ENCODE results near the gene ILF3. TPM values are rescaled to one million over a fixed set of nuclear protein-coding genes. Genes with fewer than 3 reads are reported as not detected.

The ILF3 gene
- total and polyA plus RNA-seq, 2 donors from 2014 or later, result 58.3 to 206 TPM

GRCh38 chr19:10677751-10678150 is 23.6 kb downstream of the ILF3 start:
- Histone ChIP-seq H3K27me3 (ENCODE audit: control insufficient read depth, insufficient read depth, low read length) (no peaks in the 10 kb centered on the region), H3K27ac (ENCODE audit: low read depth in 2 of 2, low read length in 2 of 2) (no peak overlapping the region), H3K4me1 (ENCODE audit: control insufficient read depth in 2 of 3, insufficient read depth in 2 of 3, low read depth in 1 of 3, low read length in 3 of 3) (no peaks in the 10 kb centered on the region), H3K9ac (ENCODE audit: low read length in 3 of 3) (no peak overlapping the region), H3K4me3 (ENCODE audit: low read length in 3 of 3) (no peak overlapping the region), H3K9me3 (ENCODE audit: control insufficient read depth in 2 of 3, insufficient read depth in 1 of 3, low read length in 3 of 3) (no peaks in the 10 kb centered on the region), H3K36me3 (ENCODE audit: control insufficient read depth in 2 of 3, insufficient read depth in 3 of 3, low read length in 3 of 3) (peaks cover 29 to 72% (median 59%) of the 10 kb centered on the region in 3 donors)
- TF ChIP-seq CTCF (IDR thresholded peaks at IDR 0.05; ENCODE audit: borderline replicate concordance, extremely low read depth, insufficient read depth), result no peak
- no peak for DNase-seq
- intact Hi-C loops (cut with DNase I), result no loop called here
- FAIRE-seq, result no peak

DNA sequence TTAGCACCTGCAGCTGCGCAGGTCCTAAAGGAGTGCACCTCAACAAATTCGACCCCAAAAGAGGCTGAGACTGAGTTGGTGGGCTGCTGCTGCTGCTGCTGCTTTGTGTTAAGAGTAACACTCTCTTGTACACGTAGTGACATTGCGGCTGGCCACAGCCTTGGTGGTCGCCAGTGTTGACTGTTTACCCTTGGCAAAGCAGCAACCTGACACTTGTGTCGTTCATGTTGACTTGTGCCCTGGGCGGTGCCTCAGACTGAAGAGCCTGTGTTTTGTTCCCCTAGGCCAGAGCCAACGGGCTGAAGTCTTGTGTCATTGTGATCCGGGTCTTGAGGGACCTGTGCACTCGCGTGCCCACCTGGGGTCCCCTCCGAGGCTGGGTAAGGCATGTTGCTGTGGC is 24.7 kb downstream of the ILF3 start:
- H3K36me3 ChIP-seq (ENCODE audit: control insufficient read depth in 2 of 3, insufficient read depth in 3 of 3, low read length in 3 of 3), result peaks cover 28 to 73% (median 67%) of the 10 kb centered on the region in 3 donors
- H3K9ac ChIP-seq (ENCODE audit: low read length in 3 of 3), result no peak overlapping the region
- no peaks in the 10 kb centered on the region for H3K27me3 ChIP-seq (ENCODE audit: control insufficient read depth, insufficient read depth, low read length)
- H3K4me1 ChIP-seq (ENCODE audit: control insufficient read depth in 2 of 3, insufficient read depth in 2 of 3, low read depth in 1 of 3, low read length in 3 of 3), result no peaks in the 10 kb centered on the region
- FAIRE-seq (no peak), DNase-seq (no peak)
- intact Hi-C loops (cut with DNase I), result no loop called here
- no peak overlapping the region for H3K4me3 ChIP-seq (ENCODE audit: low read length in 3 of 3)
- H3K9me3 ChIP-seq (ENCODE audit: control insufficient read depth in 2 of 3, insufficient read depth in 1 of 3, low read length in 3 of 3), result no peaks in the 10 kb centered on the region
- H3K27ac ChIP-seq (ENCODE audit: low read depth in 2 of 2, low read length in 2 of 2), result no peak overlapping the region
- no peak for TF ChIP-seq CTCF (IDR thresholded peaks at IDR 0.05; ENCODE audit: borderline replicate concordance, extremely low read depth, insufficient read depth)

GRCh38 chr19:10679743-10680142 is 25.6 kb downstream of the ILF3 start:
- intact Hi-C loops (cut with DNase I), result no loop called here
- no peak for TF ChIP-seq CTCF (IDR thresholded peaks at IDR 0.05; ENCODE audit: borderline replicate concordance, extremely low read depth, insufficient read depth)

DNA sequence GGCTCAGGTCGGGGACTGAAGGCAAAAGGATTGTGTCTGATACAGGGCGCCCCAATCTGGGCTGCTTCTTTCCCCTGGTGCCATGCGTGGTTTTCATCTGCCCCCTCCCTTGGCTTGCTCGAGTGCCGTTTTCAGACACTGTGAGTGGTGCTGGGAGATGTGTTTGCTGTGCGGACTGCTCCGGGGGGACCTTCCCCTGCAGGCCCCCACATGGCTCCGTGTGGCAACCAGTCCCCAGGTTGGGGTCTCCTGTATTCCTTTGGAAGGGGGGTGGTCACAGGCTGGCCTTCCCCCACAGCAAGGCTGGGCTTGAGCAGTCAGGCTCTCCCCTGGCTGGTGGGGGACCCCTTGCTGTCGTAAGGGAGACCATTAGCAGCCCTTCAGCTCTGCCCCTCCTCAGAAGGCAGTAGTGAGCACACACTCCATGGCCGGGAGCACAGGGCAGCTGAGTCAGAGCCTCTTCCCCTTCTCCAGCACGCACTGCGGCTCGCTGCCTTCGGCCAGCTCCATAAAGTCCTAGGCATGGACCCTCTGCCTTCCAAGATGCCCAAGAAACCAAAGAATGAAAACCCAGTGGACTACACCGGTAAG is 26.5 kb downstream of the ILF3 start:
- Histone ChIP-seq H3K4me1 (ENCODE audit: control insufficient read depth in 2 of 3, insufficient read depth in 2 of 3, low read depth in 1 of 3, low read length in 3 of 3) (no peaks in the 10 kb centered on the region), H3K9me3 (ENCODE audit: control insufficient read depth in 2 of 3, insufficient read depth in 1 of 3, low read length in 3 of 3) (no peaks in the 10 kb centered on the region), H3K27me3 (ENCODE audit: control insufficient read depth, insufficient read depth, low read length) (no peaks in the 10 kb centered on the region), H3K36me3 (ENCODE audit: control insufficient read depth in 2 of 3, insufficient read depth in 3 of 3, low read length in 3 of 3) (peaks cover 32 to 86% (median 69%) of the 10 kb centered on the region in 3 donors), H3K4me3 (ENCODE audit: low read length in 3 of 3) (no peak overlapping the region), H3K27ac (ENCODE audit: low read depth in 2 of 2, low read length in 2 of 2) (no peak overlapping the region), H3K9ac (ENCODE audit: low read length in 3 of 3) (no peak overlapping the region)
- FAIRE-seq (no peak), DNase-seq (no peak)
- intact Hi-C loops (cut with DNase I), result no loop called here
- TF ChIP-seq CTCF (IDR thresholded peaks at IDR 0.05; ENCODE audit: borderline replicate concordance, extremely low read depth, insufficient read depth), result no peak

More at GRCh38 chr19:10679743-10680142, 25.6 kb downstream of the ILF3 start:
- no peaks in the 10 kb centered on the region for H3K9me3 ChIP-seq (ENCODE audit: control insufficient read depth in 2 of 3, insufficient read depth in 1 of 3, low read length in 3 of 3)
- DNase-seq (no peak), FAIRE-seq (no peak)
- H3K4me3 ChIP-seq (ENCODE audit: low read length in 3 of 3), result no peak overlapping the region
- no peaks in the 10 kb centered on the region for H3K27me3 ChIP-seq (ENCODE audit: control insufficient read depth, insufficient read depth, low read length)
- no peak overlapping the region for H3K9ac ChIP-seq (ENCODE audit: low read length in 3 of 3)
- no peaks in the 10 kb centered on the region for H3K4me1 ChIP-seq (ENCODE audit: control insufficient read depth in 2 of 3, insufficient read depth in 2 of 3, low read depth in 1 of 3, low read length in 3 of 3)
- peaks cover 32 to 83% (median 68%) of the 10 kb centered on the region in 3 donors for H3K36me3 ChIP-seq (ENCODE audit: control insufficient read depth in 2 of 3, insufficient read depth in 3 of 3, low read length in 3 of 3)
- no peak overlapping the region for H3K27ac ChIP-seq (ENCODE audit: low read depth in 2 of 2, low read length in 2 of 2)
